NOMO-1 (cell line): Measurements from ENCODE around the gene METRN.
"Not testable (repeated sequence)": the region's sequence is repeated elsewhere in the genome, so short reads cannot be mapped to it uniquely, and the experiment has no call there.

ENCODE experiments used
- DNase-seq, 2 experiments: peaks; one replicate each; lab custom pipeline; 2025; ENCODE audit not compliant: unreplicated experiment in 2 of 2; lab: John Stamatoyannopoulos, UW

Gene METRN

GRCh38 chr16:733382-734207 lies 18.7 kb downstream of the METRN start:
- DNase-seq: no peak

DNA sequence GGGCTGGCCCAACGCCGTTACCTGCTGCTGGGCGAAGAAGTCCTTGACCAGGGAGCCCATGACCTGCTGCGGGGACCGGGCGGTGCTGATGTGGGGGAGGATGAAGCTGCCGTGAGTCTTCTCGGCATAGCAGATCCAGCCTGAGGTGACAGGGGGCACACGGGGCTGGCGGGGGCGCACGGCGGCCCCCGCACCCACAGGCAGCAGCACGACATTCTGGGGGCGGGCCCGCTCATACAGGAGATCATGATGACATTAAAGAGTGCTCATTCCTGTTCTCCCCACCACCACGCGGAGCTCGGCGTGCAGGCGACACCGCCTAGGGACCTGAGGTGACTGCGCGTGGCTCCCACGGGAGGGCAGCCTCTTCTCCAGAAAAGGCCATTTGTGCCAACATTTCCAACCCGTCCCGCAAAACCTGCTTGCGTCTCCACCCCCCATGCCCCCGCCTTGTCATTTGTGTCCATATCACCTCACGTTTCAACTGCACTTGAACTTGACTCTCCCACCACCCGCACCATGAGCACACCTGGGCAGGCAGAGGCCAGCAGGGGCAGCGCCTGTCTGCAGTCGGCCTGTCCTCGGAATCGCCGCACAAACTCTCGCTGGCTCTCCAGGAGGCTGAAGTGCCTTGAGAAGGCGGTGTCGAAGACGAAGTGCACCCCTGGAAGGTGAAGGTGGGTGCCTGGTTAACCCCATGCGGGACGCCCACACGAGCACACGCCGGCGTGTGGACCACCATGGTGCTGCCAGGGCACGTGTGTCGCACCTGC lies 19.5 kb downstream of the METRN start:
- DNase-seq: no peak

GRCh38 chr16:734981-735881 lies 20.3 kb downstream of the METRN start:
- DNase-seq: no peak

- DNase-seq: no peak
These were observed 21.1 kb downstream of the METRN start for GRCh38 chr16:735982-736453.

DNA sequence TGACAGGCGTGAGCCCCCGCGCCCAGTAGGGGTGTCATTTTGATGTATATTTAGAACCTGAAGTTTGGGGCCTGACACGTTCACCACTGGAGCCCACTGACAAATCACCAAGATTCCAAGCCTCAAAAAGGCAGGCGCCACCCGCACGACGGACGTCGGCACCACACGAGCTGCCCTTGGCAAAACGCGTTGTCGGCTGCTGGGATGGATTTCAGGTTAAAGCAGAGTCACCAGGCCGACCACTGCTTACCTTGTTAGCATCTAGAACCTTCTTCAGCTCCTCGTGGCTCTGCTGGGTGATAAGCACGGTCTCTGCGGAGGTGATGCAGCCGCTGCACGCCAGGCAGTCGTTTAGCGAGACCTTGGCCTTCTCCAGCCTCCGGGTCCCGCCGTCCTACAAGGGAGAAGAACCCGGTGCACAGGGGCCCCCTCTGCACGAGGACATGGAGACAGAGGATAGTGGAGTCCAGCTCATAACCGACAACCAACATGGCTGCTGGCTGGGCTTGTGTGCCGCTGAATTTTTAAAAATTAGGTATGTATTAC lies 22.1 kb downstream of the METRN start:
- DNase-seq: no peak

- no peak for DNase-seq
These were observed 24.9 kb downstream of the METRN start for GRCh38 chr16:739560-740458.

GRCh38 chr16:740459-740763 lies 25.5 kb downstream of the METRN start:
- DNase-seq: no peak

DNA sequence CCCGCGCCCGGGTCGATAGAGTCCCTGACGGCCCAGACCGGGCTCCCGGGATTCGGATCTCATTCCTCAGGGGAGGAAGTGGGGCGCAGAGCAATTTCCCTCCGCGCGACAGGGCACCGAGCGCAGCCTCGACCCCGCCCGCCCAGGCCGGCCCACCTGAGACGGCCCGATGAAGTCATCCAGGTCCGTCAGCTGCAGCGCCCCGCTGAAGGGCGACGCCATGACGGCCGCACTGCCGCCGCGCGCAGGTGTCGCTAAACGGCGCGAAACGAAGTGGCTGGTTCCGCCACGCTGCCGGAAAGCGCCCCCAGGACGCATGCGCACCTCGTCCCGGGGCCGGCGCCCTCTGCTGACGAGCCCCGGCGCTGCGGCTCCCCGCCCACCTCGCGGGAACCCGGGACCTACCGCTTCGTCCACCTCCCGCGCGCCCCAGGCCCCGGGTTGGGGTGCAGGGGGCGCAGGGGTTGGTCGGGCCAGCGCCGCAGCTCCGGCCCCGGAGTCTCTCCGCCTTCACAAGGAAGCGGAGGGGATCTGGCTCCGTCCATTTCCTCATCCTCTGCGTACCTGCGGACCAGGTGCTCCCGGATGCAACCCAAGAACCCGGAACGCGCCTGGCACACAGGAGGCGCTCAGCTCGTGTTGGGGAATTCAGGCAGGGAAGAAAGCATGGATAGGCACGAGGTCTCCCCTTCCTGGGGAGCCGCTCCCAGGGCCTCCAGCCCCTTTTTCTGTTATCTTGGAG lies 26.0 kb downstream of the METRN start, which contains the start of gene CIAO3:
TSS of gene CIAO3 (minus strand) at position 234 of the 742 bp plus-strand sequence. CDS start at position 222, 12 bp downstream.
- peak; percentile 74 to 82 for DNase-seq

- DNase-seq: no peak
These were observed 27.2 kb downstream of the METRN start for GRCh38 chr16:741986-742629.

DNA sequence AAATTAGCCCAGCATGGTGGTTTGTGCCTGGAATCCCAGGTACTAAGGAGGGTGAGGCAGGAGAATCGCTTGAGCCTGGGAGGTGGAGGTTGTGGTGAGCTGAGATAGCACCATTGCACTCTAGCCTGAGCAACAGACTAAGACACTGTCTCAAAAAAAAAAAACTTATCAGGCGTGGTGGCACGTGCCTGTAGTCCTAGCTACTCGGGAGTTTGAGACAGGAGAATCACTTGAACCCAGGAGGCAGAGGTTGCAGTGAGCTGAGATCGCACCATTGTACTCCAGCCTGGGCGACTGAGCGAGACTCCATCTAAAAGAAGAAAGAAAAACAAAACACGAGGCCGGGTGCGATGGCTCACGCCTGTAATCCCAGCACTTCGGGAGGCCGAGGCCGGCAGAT lies 28.0 kb downstream of the METRN start:
- DNase-seq: not testable (repeated sequence)

GRCh38 chr16:743794-744500 lies 29.0 kb downstream of the METRN start:
- no peak for DNase-seq

- no peak for DNase-seq
These were observed 30.8 kb downstream of the METRN start for GRCh38 chr16:745739-746138.

DNA sequence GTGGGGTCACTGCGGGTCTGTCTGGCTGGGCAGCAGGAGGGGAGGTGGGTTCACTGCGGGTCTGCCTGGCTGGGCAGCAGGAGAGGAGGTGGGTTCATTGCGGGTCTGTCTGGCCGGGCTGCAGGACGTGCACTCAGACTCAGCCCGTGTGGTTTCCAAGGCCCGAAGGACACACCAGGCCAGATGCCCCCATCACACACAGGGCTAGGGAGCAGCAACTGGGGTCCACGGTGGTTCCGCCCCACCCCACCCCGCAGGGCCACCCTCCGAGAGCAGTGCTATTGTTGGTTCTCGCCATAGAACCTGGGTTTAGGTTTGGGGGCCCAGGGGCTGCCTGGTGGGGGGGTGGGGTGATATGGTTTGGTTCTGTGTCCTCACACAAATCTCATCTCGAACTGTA lies 31.7 kb downstream of the METRN start:
- DNase-seq: no peak

GRCh38 chr16:747978-748746 lies 33.2 kb downstream of the METRN start:
- no peak for DNase-seq

GRCh38 chr16:749010-749409 lies 34.1 kb downstream of the METRN start:
- no peak for DNase-seq

- DNase-seq: no peak
These were observed 35.6 kb downstream of the METRN start for GRCh38 chr16:750485-750884.
